ENCODE data around the gene CACNA1I.

GRCh38 chr22:39686178-39686620 lies 115.6 kb downstream of the CACNA1I start:
- no peak for TF ChIP-seq CTCF (conservative IDR thresholded peaks at IDR 0.05; ENCODE audit: low read depth in 2 of 2)
- no peak for TF ChIP-seq POLR2AphosphoS5 (IDR thresholded peaks at IDR 0.05; ENCODE audit: low read depth)
- no peak for TF ChIP-seq EZH2 (IDR thresholded peaks at IDR 0.05; ENCODE audit: low read depth, unreplicated experiment)
- no peak for TF ChIP-seq JUNB (IDR thresholded peaks at IDR 0.05; ENCODE audit: unreplicated experiment)

Measured in GM23338 (cell line).